Stomach (tissue), 9 donors: Measurements from ENCODE around the gene NKX2-2. TPM values are rescaled to one million over a fixed set of nuclear protein-coding genes. Genes with fewer than 3 reads are reported as not detected.

Experiments
- DNase-seq, 2 donors: peaks; one replicate each; pipeline versions ENCODE4 v3.0.0 to v3.0.0-alpha.2; 2013 to 2019
- H3K27ac ChIP-seq, 5 donors: fragments of 200-600 bp in 4 of 5; sonication (generic) in 4 of 5; one replicate each; pipeline ENCODE4 v1.5.1; 2013 to 2019; ENCODE audit warnings: mild to moderate bottlenecking in 1 of 5, moderate library complexity in 1 of 5
- H3K27me3 ChIP-seq, 3 donors: fragments of 200-600 bp; sonication (generic); one replicate each; pipeline ENCODE4 v1.5.1; 2017 to 2019; ENCODE audit warnings: mixed run types in 1 of 3
- H3K36me3 ChIP-seq, 4 donors: fragments of 200-600 bp; sonication (generic); 1 replicate in 3 of 4; 2 replicates in 1 of 4; pipeline ENCODE4 v1.5.1; 2016 to 2019
- H3K4me1 ChIP-seq, 4 donors: fragments of 200-600 bp; sonication (generic); one replicate each; pipeline ENCODE4 v1.5.1; 2016 to 2019
- H3K4me3 ChIP-seq, 4 donors: fragments of 200-600 bp; sonication (generic) in 3 of 4; one replicate each; pipeline ENCODE4 v1.5.1; 2016 to 2019; ENCODE audit warnings: mild to moderate bottlenecking in 1 of 4
- H3K9me3 ChIP-seq, 4 donors: fragments of 200-600 bp; sonication (generic); one replicate each; pipeline ENCODE4 v1.5.1; 2016 to 2019
- EP300 ChIP-seq: sonication (generic); formaldehyde crosslinking; IDR thresholded peaks from one replicate; pipeline ENCODE4 v1.6.1; 2017; ENCODE audit warnings: antibody characterized with exemption
- POLR2A ChIP-seq, 4 donors: fragments of 450-650 bp; IDR thresholded peaks; one replicate each; pipeline ENCODE4 v1.6.1; 2016; ENCODE audit warnings: antibody characterized with exemption in 4 of 4, control low read depth in 2 of 4, mild to moderate bottlenecking in 1 of 4, moderate library complexity in 1 of 4
- POLR2AphosphoS5 ChIP-seq, 3 donors: sonication (generic); formaldehyde crosslinking; IDR thresholded peaks; one replicate each; pipeline ENCODE4 v1.6.1; 2016; ENCODE audit warnings: antibody characterized with exemption in 3 of 3
- WGBS, 5 donors: extraction: QIAGEN DNeasy Blood & Tissue Kit in 3 of 5; methylation state at CpG; one replicate each; pipeline versions ENCODE4 v1.1.5 to v1.1.7; 2013 to 2018; 5-methylcytosine and 5-hydroxymethylcytosine counted together
- intact Hi-C: fragments of 100-400 bp; cut with DNase I; formaldehyde crosslinking; loops from one replicate; pipeline ENCODE4 v1.15.1; 2023; ENCODE audit warnings: low total_unique reads
- polyA plus RNA-seq, 3 donors: library from polyadenylated mRNA; stranded (reverse); fragments of 200-250 nt; gene quantifications; one replicate each; pipeline ENCODE4 v1.2.3, GENCODE V29; 2013
- total RNA-seq, 5 donors: library from RNA; depleted of rRNA; stranded (reverse); fragments of >200 nt; gene quantifications; one replicate each; pipeline versions ENCODE4 v1.1.0 to v1.2.3, GENCODE V29; 2014 to 2016
- TF ChIP-seq, protein P1 (sequence below), 7 experiments: fragments of 450-650 bp in 4 of 7; fragments of 200-600 bp in 3 of 7; sonication (generic) in 3 of 7; IDR thresholded peaks; one replicate each; pipeline ENCODE4 v1.5.1; 2016 to 2019; ENCODE audit warnings: antibody characterized with exemption in 7 of 7, control low read depth in 2 of 7, mild to moderate bottlenecking in 1 of 7
- donor health status: healthy with polysubstance abuse.
- donor health status: Bipolar disorder and iron deficiency.
- donor health status: healthy.

The NKX2-2 gene
- total and polyA plus RNA-seq, 8 donors, result 0.18 to 4.8 (median 1.4) TPM; not detected in 1

DNA sequence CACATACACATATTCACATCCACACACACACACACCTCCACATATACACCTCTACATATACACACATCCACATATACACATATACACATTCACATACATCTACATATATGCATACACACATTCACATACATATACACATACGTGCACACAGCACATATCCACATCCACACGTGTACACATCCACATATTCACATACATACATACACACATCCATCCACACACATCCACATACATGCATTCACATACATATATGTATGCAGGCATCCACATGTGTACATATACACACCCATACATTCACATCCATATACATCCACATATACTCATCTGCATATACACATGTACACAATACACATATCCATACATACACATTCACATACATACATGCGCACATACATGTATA lies 25.6 kb upstream of the NKX2-2 start:
- no peak for DNase-seq
- H3K9me3 ChIP-seq, result no peaks in the 10 kb centered on the region
- no peaks in the 10 kb centered on the region for H3K36me3 ChIP-seq
- TF ChIP-seq POLR2AphosphoS5 (IDR thresholded peaks at IDR 0.05), result no peak
- TF ChIP-seq EP300, result no peak
- TF ChIP-seq POLR2A (IDR thresholded peaks at IDR 0.05), result no peak
- TF ChIP-seq, protein P1, sequence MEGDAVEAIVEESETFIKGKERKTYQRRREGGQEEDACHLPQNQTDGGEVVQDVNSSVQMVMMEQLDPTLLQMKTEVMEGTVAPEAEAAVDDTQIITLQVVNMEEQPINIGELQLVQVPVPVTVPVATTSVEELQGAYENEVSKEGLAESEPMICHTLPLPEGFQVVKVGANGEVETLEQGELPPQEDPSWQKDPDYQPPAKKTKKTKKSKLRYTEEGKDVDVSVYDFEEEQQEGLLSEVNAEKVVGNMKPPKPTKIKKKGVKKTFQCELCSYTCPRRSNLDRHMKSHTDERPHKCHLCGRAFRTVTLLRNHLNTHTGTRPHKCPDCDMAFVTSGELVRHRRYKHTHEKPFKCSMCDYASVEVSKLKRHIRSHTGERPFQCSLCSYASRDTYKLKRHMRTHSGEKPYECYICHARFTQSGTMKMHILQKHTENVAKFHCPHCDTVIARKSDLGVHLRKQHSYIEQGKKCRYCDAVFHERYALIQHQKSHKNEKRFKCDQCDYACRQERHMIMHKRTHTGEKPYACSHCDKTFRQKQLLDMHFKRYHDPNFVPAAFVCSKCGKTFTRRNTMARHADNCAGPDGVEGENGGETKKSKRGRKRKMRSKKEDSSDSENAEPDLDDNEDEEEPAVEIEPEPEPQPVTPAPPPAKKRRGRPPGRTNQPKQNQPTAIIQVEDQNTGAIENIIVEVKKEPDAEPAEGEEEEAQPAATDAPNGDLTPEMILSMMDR (IDR thresholded peaks at IDR 0.05), result no peak
- H3K27ac ChIP-seq, result no peak overlapping the region
- H3K27me3 ChIP-seq, result peaks cover 0 to 40% (median 0%) of the 10 kb centered on the region in 3 donors
- H3K4me3 ChIP-seq, result no peak overlapping the region
- no peaks in the 10 kb centered on the region for H3K4me1 ChIP-seq
- 81 to 85% (median 83%) methylated on average over 3 of the region's 3 CpGs for WGBS, 5 donors
- intact Hi-C loops, result no loop called here

GRCh38 chr20:21534886-21535285 lies 21.0 kb upstream of the NKX2-2 start:
- TF ChIP-seq EP300, result no peak
- TF ChIP-seq, protein P1 (IDR thresholded peaks at IDR 0.05), result no peak
- no peak for TF ChIP-seq POLR2A (IDR thresholded peaks at IDR 0.05)
- no peak for TF ChIP-seq POLR2AphosphoS5 (IDR thresholded peaks at IDR 0.05)
- H3K36me3 ChIP-seq, result no peaks in the 10 kb centered on the region
- intact Hi-C loops, result no loop called here
- no peaks in the 10 kb centered on the region for H3K9me3 ChIP-seq
- no peak overlapping the region for H3K4me3 ChIP-seq
- no peaks in the 10 kb centered on the region for H3K4me1 ChIP-seq
- no peak overlapping the region for H3K27ac ChIP-seq
- peaks cover 0 to 61% (median 0%) of the 10 kb centered on the region in 3 donors for H3K27me3 ChIP-seq
- WGBS, 5 donors, result 50 to 65% (median 61%) methylated on average over 2 of the region's 2 CpGs
- no peak for DNase-seq

GRCh38 chr20:21534453-21534852 lies 20.6 kb upstream of the NKX2-2 start:
- Histone ChIP-seq H3K4me1 (no peaks in the 10 kb centered on the region), H3K27ac (no peak overlapping the region), H3K9me3 (no peaks in the 10 kb centered on the region), H3K36me3 (no peaks in the 10 kb centered on the region), H3K27me3 (peaks cover 0 to 65% (median 0%) of the 10 kb centered on the region in 3 donors), H3K4me3 (no peak overlapping the region)
- TF ChIP-seq, protein P1 (IDR thresholded peaks at IDR 0.05), result no peak
- no peak for TF ChIP-seq POLR2A (IDR thresholded peaks at IDR 0.05)
- TF ChIP-seq POLR2AphosphoS5 (IDR thresholded peaks at IDR 0.05), result no peak
- TF ChIP-seq EP300, result no peak
- intact Hi-C loops, result no loop called here
- peak in 1 of 2 donors; percentile 57 for DNase-seq
- 44 to 80% (median 51%) methylated on average over 2 of the region's 2 CpGs for WGBS, 5 donors

DNA sequence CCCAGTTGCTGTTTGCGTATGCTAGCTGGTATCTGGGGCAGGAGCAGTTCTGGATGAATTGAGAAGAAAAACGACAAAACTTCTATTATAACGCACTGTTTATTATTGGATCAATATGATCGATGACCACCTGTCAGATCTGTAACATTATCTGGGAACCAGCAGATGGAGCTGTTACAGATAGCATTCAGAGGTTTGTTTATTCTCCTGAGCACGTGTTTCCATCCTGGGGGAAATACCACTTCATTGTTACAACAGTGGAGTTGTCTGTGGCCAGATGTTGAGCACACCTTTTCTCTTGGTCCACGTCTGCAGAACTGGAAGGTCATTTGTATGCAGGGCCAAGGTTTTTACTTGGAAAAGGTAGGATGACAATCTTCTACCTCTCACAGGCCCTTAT lies 16.0 kb upstream of the NKX2-2 start:
- intact Hi-C loops, result no loop called here
- Histone ChIP-seq H3K4me3 (no peak overlapping the region), H3K9me3 (no peaks in the 10 kb centered on the region), H3K27me3 (peaks cover 0 to 65% (median 9%) of the 10 kb centered on the region in 3 donors), H3K4me1 (no peaks in the 10 kb centered on the region), H3K27ac (no peak overlapping the region), H3K36me3 (no peaks in the 10 kb centered on the region)
- no peak for TF ChIP-seq EP300
- peak in 1 of 2 donors; percentile 25 for DNase-seq
- WGBS, 5 donors, result 11 to 20% (median 13%) methylated on average over 6 of the region's 6 CpGs

DNA sequence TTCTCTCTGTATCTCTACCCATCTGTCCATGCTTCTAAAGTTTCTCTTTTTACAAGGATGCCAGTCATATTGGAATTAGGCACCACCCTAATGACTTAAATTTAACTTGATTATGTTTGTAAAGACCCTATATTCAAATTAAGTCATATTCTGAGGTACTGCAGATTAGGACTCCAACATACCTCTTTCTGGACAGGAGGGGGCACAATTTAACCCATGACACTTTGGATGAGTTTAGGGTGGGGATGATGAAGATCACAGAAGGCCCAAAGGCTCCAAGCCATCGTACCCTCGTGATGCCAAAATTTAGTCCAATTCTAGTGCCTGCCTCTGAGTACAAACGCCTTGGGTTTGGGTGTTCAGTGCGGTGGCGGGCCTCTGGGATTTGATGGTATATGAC lies 15.0 kb upstream of the NKX2-2 start:
- no peak for DNase-seq
- no peak overlapping the region for H3K4me3 ChIP-seq
- no peaks in the 10 kb centered on the region for H3K36me3 ChIP-seq
- TF ChIP-seq, protein P1 (IDR thresholded peaks at IDR 0.05), result no peak
- no peak for TF ChIP-seq EP300
- no peak for TF ChIP-seq POLR2AphosphoS5 (IDR thresholded peaks at IDR 0.05)
- TF ChIP-seq POLR2A (IDR thresholded peaks at IDR 0.05), result no peak
- peaks cover 1 to 65% (median 18%) of the 10 kb centered on the region in 3 donors for H3K27me3 ChIP-seq
- H3K27ac ChIP-seq, result no peak overlapping the region
- H3K9me3 ChIP-seq, result no peaks in the 10 kb centered on the region
- WGBS, 5 donors, result 88 to 93% (median 93%) methylated on average over 5 of the region's 5 CpGs
- intact Hi-C loops, result no loop called here
- no peaks in the 10 kb centered on the region for H3K4me1 ChIP-seq
